ENCODE data around the gene RANBP17.

- TF ChIP-seq CTCF (conservative IDR thresholded peaks at IDR 0.05 in 1 of 2, IDR thresholded peaks at IDR 0.05 in 1 of 2; ENCODE audit: low read depth in 1 of 2, low read length in 2 of 2) (no peak), EZH2 (IDR thresholded peaks at IDR 0.05; ENCODE audit: low read length, missing control alignments) (no peak)
These were observed 281.4 kb downstream of the RANBP17 start for GRCh38 chr5:171143171-171143570.

Measured in fibroblast of lung (primary cell).